Ecto neural progenitor cell (in vitro differentiated cells): ENCODE data around the gene NPHP4.
"Not testable (repeated sequence)": the region's sequence is repeated elsewhere in the genome, so short reads cannot be mapped to it uniquely, and the experiment has no call there.

Source experiments
- DNase-seq: peaks from one replicate; pipeline ENCODE4 v3.0.0-alpha.2; 2018; ENCODE audit warnings: low spot score

Gene NPHP4

DNA sequence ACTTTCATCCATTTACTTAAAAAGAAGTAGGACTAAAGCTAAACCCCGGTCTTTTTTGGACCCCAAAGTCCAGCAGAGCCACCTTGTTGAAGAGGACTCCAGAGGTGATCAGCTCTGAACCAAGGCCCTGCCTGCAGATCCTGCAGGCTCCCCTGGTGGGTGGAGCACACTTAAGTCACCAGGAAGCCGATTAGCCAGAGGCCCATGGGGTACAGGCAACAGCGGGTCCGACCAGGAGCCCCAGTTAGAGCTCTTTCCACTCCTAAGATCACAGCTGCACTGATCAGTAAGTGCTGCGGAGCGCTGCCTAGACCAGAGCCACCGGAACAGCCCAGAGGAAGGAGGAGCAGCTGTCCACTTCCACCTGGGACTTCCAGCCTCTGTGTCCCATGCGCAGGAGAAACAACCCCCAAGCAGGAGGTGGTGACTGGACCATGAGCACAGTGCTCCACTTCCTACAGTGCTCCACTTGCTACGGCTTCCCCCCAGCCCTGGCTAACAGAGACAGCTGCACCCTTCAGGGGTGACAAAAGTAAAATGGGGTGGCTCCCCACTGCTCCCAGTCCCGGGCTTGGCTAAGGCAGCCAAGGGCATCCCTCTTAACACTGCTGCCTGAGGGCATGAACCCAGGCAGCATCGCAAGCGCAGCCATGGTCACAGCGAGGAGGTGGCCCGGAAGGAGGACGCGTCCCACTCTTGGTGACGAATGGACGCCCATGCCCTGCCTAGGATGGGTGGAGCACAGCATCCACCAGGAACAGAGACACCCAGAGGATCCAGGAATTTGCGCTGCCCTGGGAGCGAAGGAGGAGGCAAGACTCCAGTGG lies 58.0 kb downstream of the NPHP4 start:
- DNase-seq, result no peak

DNA sequence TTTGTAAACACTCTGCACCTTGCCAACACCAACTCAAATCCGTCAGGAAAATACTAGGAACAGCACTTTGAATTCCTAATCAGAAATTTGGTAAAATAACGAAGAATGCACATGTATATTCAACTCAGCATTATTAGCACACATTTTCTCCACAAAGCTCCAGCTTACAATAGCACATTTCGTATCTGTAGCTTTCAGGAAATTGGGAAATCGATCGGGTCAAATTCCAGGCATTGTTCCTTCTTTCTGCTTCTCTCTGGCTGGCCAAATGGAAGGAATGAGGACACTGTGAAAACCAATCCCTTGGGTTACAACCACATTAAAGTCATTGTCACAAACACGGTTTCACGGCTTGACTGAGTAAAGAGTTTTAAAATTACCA lies 58.6 kb downstream of the NPHP4 start:
- DNase-seq, result no peak

DNA sequence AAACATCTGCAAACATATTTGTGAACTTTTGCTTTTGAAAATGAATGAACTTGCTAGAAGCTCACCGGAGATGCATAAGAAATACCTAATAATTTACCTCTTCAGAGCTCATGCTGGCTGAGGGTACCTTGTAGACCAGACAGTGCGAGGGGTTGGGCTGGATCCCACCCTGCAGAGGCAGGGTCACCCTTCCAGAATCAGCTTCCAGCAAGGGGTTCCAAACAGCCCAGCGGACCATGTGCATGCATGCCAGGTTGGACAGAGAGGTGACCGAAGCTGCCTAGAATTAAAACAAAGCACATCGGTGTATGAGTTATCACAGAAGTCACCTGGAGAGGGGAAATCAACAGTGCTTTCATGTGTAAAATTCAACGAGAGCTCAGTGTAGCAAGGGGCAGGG lies 59.2 kb downstream of the NPHP4 start:
- DNase-seq, result no peak

DNA sequence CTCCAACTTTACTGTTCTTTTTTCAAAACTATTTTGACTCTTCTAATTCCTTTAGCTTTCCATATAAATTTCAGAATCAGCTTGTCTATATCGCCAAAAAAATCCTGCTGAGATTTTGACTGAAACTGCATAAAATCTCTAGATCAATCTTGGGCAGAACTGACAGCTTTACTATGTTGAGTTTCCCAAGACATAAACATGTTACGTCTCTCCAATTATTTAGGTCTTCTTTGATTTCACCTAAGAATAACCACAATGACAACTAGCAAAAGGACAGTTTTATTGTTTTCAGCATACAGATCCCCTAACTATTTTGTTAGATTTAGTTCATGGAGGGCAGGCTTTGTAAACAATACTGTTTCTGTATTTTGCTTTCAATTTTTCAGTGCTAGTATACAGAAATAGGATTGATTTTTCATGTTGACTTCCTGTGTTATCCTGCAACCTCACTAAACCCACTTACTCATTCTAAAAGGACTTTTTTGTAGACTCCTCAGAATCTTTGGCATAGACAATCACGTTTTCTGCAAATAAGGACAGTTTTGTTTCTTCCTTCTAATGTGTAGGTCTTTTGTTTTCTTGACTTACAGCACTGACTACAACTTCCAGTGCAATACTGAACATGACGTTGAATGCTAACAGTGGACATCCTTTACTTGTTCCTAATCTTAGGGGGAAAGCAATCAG lies 63.4 kb downstream of the NPHP4 start:
- no peak for DNase-seq

DNA sequence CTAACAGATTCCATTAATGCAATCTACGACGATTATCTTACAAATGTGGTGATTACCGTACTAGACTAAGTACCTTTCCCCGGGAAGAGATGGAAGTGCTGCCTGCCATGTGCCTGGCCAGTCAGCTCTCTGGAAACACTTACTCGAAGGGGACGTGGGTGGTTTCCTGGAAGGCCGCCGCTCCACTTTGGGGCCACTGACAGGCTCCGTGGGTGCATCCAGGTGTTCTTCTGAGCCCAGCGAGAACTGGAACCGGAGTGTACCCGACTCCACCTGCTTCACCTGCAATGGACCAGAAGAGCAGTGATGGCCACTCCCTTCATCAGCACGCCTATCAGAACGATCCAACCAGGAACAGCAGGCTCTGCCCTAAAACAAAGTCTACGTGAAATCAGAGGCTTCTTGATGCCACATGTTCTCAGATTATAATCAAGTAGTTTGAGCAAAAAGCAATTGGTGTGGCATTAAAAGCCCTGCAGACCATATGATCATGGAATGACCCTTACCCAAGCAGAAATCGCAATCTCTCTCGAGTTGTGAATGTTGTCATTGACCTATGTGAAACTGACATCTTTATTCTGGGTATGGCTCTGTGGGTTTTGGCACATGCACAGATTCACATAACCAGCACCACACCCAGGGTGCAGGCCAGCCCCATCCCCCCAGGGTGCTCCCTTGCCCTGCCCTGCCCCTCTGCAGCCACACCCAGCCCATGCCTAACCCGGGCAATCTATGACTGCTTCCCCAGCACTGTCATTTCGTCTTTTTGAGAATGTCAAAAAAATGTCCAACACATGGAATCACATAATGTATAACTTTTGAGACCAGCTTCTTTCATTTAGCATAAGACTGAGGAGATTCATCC lies 64.5 kb downstream of the NPHP4 start:
- no peak for DNase-seq

DNA sequence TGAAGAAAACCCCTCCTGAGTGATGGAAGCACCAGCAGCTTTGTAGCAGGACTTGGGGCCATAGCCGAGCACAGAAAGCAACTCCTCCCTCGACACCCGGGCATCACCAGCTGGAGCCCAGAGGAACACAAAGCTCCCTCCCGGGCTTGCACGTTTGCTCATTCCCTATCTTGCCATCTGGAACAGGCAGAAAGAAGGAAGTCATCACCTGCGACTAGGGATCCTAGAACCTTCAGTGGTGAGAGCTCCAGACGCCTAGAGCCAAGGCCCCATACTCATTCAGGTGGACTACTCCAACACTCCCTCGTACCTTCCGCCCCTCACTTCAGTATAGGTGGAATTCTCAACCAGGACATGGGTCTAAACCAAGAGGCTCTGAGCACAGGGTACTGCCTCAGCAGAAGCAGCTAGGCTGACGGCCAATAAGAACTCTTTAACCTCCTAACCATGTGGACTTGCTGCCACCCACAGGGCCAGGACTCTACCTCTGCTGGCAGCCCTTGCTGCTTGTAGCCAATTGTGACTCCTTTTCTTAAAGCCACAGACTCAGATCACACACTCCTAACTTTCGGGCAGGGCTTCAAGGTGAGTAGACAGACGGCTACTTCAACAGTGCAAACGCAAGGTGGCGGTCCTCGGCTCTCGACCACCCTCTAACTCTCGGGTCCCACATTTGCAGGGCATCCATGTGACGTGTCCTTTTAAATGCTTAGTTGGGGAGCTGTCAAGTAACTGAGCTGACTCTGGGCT lies 65.4 kb downstream of the NPHP4 start:
- peak; percentile 40 for DNase-seq

DNA sequence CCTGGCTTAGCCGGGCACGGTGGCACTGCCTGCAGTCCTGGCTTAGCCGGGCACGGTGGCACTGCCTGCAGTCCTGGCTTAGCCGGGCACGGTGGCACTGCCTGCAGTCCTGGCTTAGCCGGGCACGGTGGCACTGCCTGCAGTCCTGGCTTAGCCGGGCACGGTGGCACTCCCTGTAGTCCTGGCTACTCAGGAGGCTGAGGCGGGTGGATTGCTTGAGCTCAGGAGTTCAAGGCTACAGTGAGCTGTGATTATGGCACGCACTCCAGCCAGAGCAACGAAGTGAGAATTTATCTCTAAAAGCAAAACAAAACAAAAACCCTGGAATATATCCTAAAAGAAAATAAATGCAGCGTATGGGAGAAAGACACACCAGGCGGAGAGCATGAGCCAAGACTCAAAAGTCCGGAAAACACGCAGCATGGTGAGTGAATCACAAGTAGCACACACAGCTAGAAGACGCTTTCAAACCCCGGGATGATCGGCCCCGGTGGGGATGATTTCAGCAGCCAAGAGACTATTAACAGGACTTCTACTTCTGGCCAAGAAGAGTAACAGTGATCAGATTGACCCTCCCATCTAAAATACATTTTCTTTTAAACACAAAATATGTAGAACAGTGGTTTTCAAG lies 69.4 kb downstream of the NPHP4 start:
- DNase-seq, result not testable (repeated sequence)

DNA sequence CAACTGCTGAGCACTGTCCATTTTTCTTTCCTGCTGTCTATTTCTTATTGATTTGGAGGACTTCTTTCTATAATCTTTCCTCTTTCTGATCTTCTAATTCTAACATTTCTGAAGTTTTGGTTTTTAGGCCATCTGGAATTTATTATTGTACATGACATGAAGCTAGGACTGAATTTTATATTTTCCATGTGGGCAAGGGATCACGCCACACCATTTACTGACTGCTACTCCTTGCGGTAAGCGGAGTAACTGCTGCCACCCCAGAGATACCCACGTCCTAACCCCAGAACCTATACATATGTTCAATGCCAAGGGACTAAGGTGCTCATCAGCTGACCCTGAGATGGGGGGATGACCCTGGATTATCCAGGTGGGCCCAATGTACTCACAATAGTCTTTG lies 70.6 kb downstream of the NPHP4 start:
- DNase-seq, result peak; percentile 23

DNA sequence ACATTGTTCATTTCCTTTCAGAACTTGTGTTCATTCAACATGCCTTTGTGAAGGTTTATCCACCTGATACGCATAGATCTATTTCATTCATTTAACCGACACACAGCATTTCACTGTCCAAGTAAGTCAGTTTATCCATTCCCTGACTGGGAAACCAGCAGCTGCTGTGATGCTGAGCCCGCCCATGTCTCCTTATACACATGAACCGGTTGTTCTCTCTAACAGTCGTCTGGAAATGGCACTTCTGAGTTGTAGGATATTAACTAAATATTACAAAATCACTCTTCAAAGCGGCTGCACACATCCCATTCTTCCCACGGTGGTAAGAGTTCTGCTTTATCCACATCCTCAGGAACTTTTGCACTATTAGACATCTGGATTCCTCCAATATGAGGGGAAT lies 71.1 kb downstream of the NPHP4 start:
- DNase-seq, result no peak

DNA sequence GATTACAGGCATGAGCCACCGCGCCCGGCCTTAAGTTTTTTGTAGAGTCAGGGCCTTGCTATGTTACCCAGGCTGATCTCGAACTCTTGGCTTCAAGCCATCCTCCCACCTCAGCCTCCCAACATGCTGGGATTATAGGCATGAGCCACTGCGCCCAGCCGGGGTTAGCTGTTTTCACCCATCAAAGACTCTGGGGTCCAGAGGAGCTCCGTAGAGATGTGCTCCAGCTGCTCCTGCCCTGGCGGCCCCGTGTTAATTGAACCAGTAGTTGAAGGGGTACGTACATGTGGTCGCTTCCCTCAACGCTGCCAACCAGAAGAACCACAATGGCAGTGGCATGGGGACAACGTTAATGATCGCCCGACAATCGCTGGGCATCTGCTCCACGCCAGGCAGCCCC lies 72.0 kb downstream of the NPHP4 start:
- DNase-seq, result no peak

DNA sequence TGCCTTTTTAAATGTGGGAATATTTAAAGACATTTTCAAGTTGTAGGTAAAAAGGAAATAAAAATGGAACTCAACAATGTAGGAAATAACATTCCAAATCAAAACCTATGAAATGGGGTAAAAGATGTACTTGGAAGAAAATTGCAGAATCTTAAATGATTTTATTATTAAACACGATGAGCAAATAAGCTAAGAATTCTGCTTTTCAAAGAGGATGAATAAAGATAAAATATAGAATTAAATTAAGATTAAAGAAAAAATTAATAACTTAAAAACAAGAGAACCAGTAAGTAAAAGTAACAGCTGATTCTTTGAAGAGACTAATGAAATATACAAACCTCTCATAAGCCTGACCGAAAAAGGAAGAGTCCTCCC lies 74.0 kb downstream of the NPHP4 start:
- DNase-seq, result no peak

DNA sequence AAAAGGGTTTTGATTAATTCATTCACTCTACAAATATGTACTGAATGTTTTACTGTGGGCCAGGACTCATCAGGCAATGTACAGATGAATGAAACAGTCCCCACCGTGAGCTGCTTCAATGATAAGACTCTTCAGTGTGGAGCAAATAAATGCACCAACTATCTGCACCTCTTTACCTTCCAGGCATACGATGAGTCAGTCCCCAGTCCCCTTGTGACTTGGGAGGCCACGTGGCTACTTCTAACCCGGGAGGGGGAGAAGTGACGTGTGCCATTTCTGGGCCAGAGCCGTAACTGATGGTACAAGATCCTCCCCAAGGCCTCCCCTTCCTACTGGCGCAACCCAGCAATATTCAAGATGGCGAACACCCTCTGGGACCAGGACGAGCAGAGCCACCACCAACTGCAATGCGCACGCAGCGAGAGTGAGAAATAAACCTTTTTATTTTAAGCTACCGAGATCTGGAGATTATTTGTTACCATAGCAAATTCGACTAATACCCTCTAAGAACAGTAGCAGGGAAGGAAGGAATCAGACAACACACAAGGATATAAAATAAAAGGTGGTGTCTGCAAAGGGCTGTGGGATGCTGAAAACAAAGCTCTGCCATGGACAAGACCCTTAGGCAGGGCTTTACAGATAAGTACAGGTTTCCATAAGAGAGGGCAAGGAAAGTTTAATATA lies 74.5 kb downstream of the NPHP4 start:
- DNase-seq, result no peak

DNA sequence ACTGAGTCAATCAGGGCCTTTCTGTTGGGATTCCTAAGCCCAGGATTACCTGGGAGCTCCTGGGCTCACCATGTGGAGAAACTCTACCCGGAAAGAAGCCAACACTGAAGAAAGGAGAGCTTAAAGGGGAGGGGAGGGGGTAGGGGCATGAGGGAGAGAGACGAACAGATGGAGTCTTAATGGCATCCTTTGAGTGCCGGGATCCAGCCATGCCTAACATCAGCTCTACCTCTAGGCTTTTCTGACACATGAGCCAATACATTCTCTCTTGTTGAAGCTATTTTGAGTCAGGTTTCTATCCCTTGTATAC lies 75.0 kb downstream of the NPHP4 start:
- DNase-seq, result no peak

DNA sequence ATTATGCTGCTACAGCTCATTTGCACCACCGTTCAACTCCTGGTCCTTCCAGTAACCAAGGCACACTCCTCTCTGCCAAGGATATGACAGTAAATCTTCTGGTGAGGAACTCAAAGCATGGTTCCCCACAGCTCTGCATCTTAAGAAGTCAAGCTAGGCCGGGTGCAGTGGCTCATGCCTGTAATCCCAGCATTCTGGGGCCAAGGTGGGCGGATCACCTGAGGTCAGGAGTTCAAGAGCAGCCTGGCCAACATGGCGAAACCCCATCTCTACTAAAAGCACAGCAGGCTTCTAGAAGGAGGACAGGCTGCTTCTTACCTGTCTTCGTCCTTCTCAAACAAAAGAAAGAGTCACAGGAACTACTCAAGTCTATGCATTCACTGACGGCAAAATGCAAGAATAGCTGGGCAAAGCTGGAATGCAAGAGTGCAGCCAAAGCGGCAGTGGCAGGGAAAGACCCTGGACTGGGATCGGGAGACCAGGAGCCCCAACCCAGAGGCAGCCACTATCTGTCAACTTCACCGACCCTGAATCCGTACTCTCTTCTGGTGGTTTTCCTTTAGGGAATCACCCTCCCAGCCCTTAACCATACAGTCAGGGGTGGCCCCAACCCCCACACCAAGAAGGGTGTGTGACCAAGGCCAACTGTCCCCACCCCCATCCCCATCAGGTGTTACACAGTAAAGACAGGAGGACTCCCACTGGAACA lies 75.5 kb downstream of the NPHP4 start:
- no peak for DNase-seq

DNA sequence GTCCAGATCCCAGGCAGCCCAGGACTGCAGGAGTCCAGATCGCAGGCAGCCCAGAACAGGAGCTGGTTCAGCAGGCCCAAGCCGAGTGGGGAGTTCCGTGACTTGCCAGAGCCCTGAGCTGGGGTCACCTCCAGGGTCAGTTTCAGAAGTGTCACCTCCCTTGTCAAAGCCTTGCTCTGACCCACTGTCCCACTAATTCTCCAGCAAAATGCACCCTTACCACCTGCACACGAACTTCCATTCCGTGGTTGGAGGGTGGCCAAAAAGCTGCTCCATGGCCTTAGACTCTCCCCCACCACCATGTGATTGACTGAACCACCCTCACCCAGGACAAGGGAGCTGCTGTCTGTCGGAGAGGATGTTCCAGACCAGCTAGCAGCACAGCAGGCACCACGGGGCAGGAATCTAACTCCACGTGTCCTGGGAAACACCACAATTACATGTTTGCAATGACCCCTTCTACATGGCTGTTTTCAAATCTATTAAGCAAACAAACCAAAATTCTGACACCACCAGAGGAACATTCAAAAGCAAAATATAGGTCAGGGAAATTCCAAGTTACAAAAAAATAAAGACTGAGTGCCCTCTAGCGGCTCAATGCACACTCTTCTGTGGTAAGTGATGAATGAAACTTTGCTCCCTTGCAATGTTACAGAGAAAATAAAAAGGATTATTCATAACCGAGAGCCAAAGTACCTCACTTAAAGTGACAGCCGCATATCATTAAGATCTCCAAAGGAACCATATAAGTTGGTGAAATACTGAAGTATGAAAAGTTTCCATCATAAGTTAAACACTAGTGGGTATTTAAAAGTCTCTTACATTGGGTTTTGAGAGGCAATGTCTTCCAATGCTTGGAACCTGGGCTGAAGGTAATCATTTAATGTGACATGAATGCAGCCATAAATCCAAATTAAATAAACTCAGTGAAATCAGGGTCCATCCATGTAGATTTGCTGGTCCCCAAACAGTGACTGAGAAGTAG lies 76.3 kb downstream of the NPHP4 start:
- DNase-seq, result no peak

DNA sequence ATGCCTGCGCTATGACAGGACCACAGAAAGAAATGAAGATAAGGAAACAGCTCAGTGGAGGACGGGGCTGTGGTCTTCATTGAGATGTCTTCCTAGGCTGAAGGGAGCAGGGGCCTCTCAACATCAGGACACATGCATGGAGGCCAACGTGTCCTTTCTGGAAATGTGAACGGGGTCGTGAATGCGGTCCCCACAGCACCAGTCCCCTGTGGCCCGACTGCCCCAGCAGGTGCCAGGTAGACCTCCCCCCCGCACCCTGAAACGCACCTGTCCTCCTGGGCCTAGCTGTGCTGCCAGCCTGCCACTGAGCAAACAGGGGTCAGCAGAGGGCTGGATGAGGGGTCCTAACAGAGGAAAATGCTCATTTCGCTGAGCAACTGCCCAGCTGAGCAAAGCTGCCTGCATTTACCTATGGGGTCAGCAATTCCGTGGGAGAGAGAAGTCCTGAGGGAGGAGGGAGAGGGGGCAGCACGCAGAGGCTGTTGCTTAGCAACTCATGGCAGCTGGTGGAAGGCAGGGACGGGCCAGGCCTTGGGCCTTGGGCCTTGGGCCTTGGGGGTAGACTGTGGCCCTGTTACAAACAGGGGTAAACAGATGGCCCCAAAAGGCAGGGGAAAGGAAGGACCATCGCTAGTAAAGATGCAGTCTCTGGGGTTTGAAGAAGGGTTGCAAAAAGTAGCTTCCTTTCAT lies 77.4 kb downstream of the NPHP4 start:
- no peak for DNase-seq

DNA sequence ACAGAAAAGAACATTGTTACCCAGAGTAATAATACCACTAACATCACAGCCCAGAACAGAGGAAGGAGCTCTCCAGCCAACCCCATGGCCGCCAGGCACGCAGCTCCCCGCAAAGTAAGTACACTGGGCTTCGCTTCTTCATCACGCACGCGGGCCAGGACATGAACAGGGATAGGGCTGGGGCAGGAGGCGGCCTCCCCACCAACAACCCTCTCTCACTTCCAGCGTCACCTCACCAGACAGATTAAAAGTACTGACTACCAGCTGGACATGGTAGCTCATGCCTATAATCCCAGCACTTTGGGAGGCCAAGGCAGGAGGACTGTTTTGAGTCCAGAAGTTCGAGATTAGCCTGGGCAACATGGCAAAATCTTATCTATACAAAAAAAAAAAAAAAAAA lies 78.3 kb downstream of the NPHP4 start:
- DNase-seq, result no peak

DNA sequence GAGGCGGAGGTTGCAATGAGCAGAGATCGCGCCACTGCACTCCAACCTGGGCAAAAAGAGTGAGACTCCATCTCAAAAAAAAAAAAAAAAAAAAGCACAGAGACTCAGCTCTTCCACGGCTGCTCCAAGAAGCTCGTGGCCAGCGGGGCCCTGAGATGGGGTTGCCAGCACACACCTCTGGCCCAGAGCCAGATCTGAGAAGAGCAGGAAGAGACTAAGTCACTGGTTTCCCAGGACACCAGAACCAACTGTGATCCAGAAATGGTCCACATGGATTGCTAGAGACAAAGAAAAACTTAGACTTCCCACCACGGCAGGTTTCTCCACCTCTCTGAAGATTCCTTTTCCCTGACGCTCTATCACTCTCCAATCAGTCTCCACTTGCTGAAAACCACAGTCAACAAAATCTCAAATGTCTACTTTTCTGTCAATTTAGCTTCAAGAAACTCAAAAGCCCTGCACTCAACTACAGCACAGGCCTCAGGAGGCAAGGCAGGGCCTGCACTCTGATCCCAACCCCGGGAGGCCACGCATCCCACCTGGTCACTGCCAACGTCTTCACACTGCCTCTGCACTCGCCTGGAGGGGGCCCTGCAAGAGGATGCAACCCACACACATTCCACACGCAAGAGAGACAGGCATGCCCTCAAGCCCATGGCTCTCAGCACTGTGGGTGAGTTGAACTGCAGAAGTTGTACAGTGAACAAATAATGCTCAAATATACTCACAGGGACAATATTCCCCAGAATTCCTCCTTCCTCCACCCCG lies 79.0 kb downstream of the NPHP4 start:
- DNase-seq, result peak; percentile 36
